Osteoblast (primary cell): ENCODE results near the gene RNF26. TPM values are rescaled to one million over a fixed set of nuclear protein-coding genes. Genes with fewer than 3 reads are reported as not detected.

ENCODE experiments used
- DNase-seq: peaks from one replicate; pipeline ENCODE4 v3.0.0; 2011; ENCODE audit warnings: low spot score, mixed read lengths; ENCODE audit not compliant: insufficient read length; ENCODE audit errors: missing footprints
- H2AFZ ChIP-seq: 2 replicates; pipeline ENCODE4 v1.6.0; 2011; ENCODE audit warnings: mild to moderate bottlenecking, low read length
- H3K27ac ChIP-seq: 2 replicates; pipeline ENCODE4 v1.5.1; 2011; ENCODE audit warnings: mild to moderate bottlenecking, low read depth, low read length, moderate library complexity
- H3K27me3 ChIP-seq: 2 replicates; pipeline ENCODE4 v1.6.0; 2012; ENCODE audit warnings: mild to moderate bottlenecking, control low read depth, inconsistent platforms, low read length, moderate library complexity; ENCODE audit not compliant: insufficient read depth
- H3K36me3 ChIP-seq: 2 replicates; pipeline ENCODE4 v1.5.1; 2011; ENCODE audit warnings: mild to moderate bottlenecking, low read length, control low read depth, moderate library complexity; ENCODE audit not compliant: insufficient read depth
- H3K4me1 ChIP-seq: 2 replicates; pipeline ENCODE4 v1.5.1; 2011; ENCODE audit warnings: mild to moderate bottlenecking, low read length, control low read depth, moderate library complexity; ENCODE audit not compliant: insufficient read depth
- H3K4me2 ChIP-seq: 2 replicates; pipeline ENCODE4 v1.6.0; 2011; ENCODE audit warnings: mild to moderate bottlenecking, low read length; ENCODE audit not compliant: insufficient read depth
- H3K4me3 ChIP-seq: fragments of 200-600 bp; sonication (generic); 3 replicates; pipeline ENCODE4 v1.5.1; 2012; ENCODE audit warnings: mild to moderate bottlenecking, low read length, inconsistent platforms; ENCODE audit not compliant: insufficient read depth
- H3K79me2 ChIP-seq: 2 replicates; pipeline ENCODE4 v1.6.0; 2012; ENCODE audit warnings: mild to moderate bottlenecking, low read length, control low read depth, inconsistent platforms; ENCODE audit not compliant: insufficient read depth
- H3K9me3 ChIP-seq: 2 replicates; pipeline ENCODE4 v1.5.1; 2011; ENCODE audit warnings: low read depth, low read length, control low read depth
- H4K20me1 ChIP-seq: 2 replicates; pipeline ENCODE4 v1.6.0; 2012; ENCODE audit warnings: mild to moderate bottlenecking, low read length, control low read depth; ENCODE audit not compliant: insufficient read depth
- CTCF ChIP-seq: IDR thresholded peaks from 2 replicates; pipeline ENCODE4 v1.5.1; 2011; ENCODE audit warnings: mild to moderate bottlenecking, low read depth, low read length, moderate library complexity; ENCODE audit errors: extremely low read depth
- total RNA-seq: library from RNA; depleted of rRNA; stranded (reverse); fragments of >200 nt; gene quantifications from 2 replicates; pipeline ENCODE4 v1.2.3, GENCODE V29; 2012

RNF26 gene
- total RNA-seq, 1 donor = 4.0 TPM

- Histone ChIP-seq H2AFZ (no peak overlapping the region), H4K20me1 (no peaks in the 10 kb centered on the region), H3K36me3 (peaks cover 24% of the 10 kb centered on the region), H3K27me3 (no peaks in the 10 kb centered on the region), H3K4me1 (peaks cover 2% of the 10 kb centered on the region), H3K4me2 (no peak overlapping the region), H3K9me3 (peaks cover 2% of the 10 kb centered on the region), H3K4me3 (no peak overlapping the region), H3K27ac (no peak overlapping the region), H3K79me2 (no peaks in the 10 kb centered on the region)
- no peak for TF ChIP-seq CTCF
- DNase-seq = no peak
Observed at GRCh38 chr11:119293461-119293860, 40.9 kb upstream of the RNF26 start.

- Histone ChIP-seq H3K4me1 (peaks cover 2% of the 10 kb centered on the region), H3K36me3 (peaks cover 41% of the 10 kb centered on the region), H3K27ac (no peak overlapping the region), H2AFZ (no peak overlapping the region), H3K4me2 (no peak overlapping the region), H4K20me1 (no peaks in the 10 kb centered on the region), H3K79me2 (no peaks in the 10 kb centered on the region), H3K4me3 (no peak overlapping the region), H3K9me3 (peaks cover 2% of the 10 kb centered on the region), H3K27me3 (no peaks in the 10 kb centered on the region)
- TF ChIP-seq CTCF = peak; percentile 27
- no peak for DNase-seq
Observed at GRCh38 chr11:119295178-119295577, 39.1 kb upstream of the RNF26 start.

- TF ChIP-seq CTCF = no peak
- Histone ChIP-seq H2AFZ (no peak overlapping the region), H4K20me1 (no peaks in the 10 kb centered on the region), H3K36me3 (peaks cover 54% of the 10 kb centered on the region), H3K9me3 (no peaks in the 10 kb centered on the region), H3K27me3 (no peaks in the 10 kb centered on the region), H3K4me2 (no peak overlapping the region), H3K4me1 (peaks cover 2% of the 10 kb centered on the region), H3K4me3 (no peak overlapping the region), H3K27ac (no peak overlapping the region), H3K79me2 (no peaks in the 10 kb centered on the region)
- DNase-seq = no peak
Observed at GRCh38 chr11:119297938-119298337, 36.4 kb upstream of the RNF26 start.

GRCh38 chr11:119298726-119299125 lies 35.6 kb upstream of the RNF26 start:
- Histone ChIP-seq H3K36me3 (peaks cover 62% of the 10 kb centered on the region), H3K4me1 (peaks cover 2% of the 10 kb centered on the region), H3K4me2 (no peak overlapping the region), H3K79me2 (no peaks in the 10 kb centered on the region), H3K4me3 (no peak overlapping the region), H3K9me3 (no peaks in the 10 kb centered on the region), H2AFZ (no peak overlapping the region), H4K20me1 (no peaks in the 10 kb centered on the region), H3K27ac (no peak overlapping the region), H3K27me3 (no peaks in the 10 kb centered on the region)
- no peak for DNase-seq
- no peak for TF ChIP-seq CTCF
